Liver (tissue), 9 donors: ENCODE results near the gene WDR5. TPM values are rescaled to one million over a fixed set of nuclear protein-coding genes. Genes with fewer than 3 reads are reported as not detected.

Source experiments
- DNase-seq: peaks from one replicate; pipeline ENCODE4 v3.0.0-alpha.2; 2017; ENCODE audit warnings: low spot score
- H3K27ac ChIP-seq, 2 donors: one replicate each; pipeline ENCODE4 v1.7.0; 2013; ENCODE audit warnings: inconsistent platforms in 2 of 2, low read length in 2 of 2, control low read depth in 1 of 2, low read depth in 1 of 2, mild to moderate bottlenecking in 1 of 2
- H3K27me3 ChIP-seq, 4 donors: one replicate each; pipeline versions ENCODE4 v1.6.1 to v1.7.0; 2013; ENCODE audit warnings: low read length in 3 of 4, inconsistent platforms in 1 of 4, mild to moderate bottlenecking in 1 of 4, moderate library complexity in 1 of 4; ENCODE audit not compliant: control insufficient read depth in 4 of 4, insufficient read depth in 4 of 4
- H3K36me3 ChIP-seq, 4 donors: one replicate each; pipeline versions ENCODE4 v1.6.1 to v1.7.0; 2013; ENCODE audit warnings: low read length in 3 of 4, mild to moderate bottlenecking in 3 of 4, low read depth in 1 of 4, moderate library complexity in 1 of 4; ENCODE audit not compliant: control insufficient read depth in 4 of 4, insufficient read depth in 3 of 4
- H3K4me1 ChIP-seq, 4 donors: one replicate each; pipeline versions ENCODE4 v1.6.1 to v1.7.0; 2013; ENCODE audit warnings: low read length in 3 of 4, mild to moderate bottlenecking in 3 of 4, moderate library complexity in 1 of 4; ENCODE audit not compliant: control insufficient read depth in 4 of 4, insufficient read depth in 4 of 4
- H3K4me3 ChIP-seq, 3 donors: one replicate each; pipeline versions ENCODE4 v1.6.1 to v1.7.0; 2013; ENCODE audit warnings: low read length in 3 of 3, control low read depth in 1 of 3, low read depth in 1 of 3, mild to moderate bottlenecking in 1 of 3
- H3K9ac ChIP-seq, 2 donors: one replicate each; pipeline ENCODE4 v1.7.0; 2013; ENCODE audit warnings: low read length in 2 of 2, mild to moderate bottlenecking in 2 of 2, moderate library complexity in 2 of 2, control low read depth in 1 of 2, low read depth in 1 of 2
- H3K9me3 ChIP-seq, 4 donors: one replicate each; pipeline versions ENCODE4 v1.6.1 to v1.7.0; 2013; ENCODE audit warnings: low read length in 3 of 4; ENCODE audit not compliant: control insufficient read depth in 4 of 4
- ATF3 ChIP-seq: IDR thresholded peaks from 2 replicates; pipeline ENCODE4 v1.6.1; 2016; ENCODE audit warnings: antibody characterized with exemption
- EGR1 ChIP-seq, 2 donors: IDR thresholded peaks; 2 replicates each; pipeline ENCODE4 v1.6.1; 2016 to 2018; ENCODE audit warnings: antibody characterized with exemption in 2 of 2, low read depth in 2 of 2
- FOXA1 ChIP-seq: IDR thresholded peaks from 2 replicates; pipeline ENCODE4 v1.6.1; 2016; ENCODE audit warnings: antibody characterized with exemption
- FOXA2 ChIP-seq: IDR thresholded peaks from 2 replicates; pipeline ENCODE4 v1.6.1; 2016; ENCODE audit warnings: antibody characterized with exemption
- GABPA ChIP-seq, 2 donors: IDR thresholded peaks in 1 of 2; conservative IDR thresholded peaks in 1 of 2; 2 replicates each; pipeline ENCODE4 v1.6.1; 2016; ENCODE audit warnings: antibody characterized with exemption in 2 of 2, mild to moderate bottlenecking in 1 of 2, moderate library complexity in 1 of 2
- HNF4A ChIP-seq, 2 donors: conservative IDR thresholded peaks; 2 replicates each; pipeline ENCODE4 v1.6.1; 2016; ENCODE audit warnings: antibody characterized with exemption in 2 of 2, mild to moderate bottlenecking in 2 of 2
- HNF4G ChIP-seq: IDR thresholded peaks from 2 replicates; pipeline ENCODE4 v1.6.1; 2016; ENCODE audit warnings: antibody characterized with exemption
- JUND ChIP-seq, 2 donors: IDR thresholded peaks; 2 replicates each; pipeline ENCODE4 v1.6.1; 2016; ENCODE audit warnings: antibody characterized with exemption in 2 of 2
- MAX ChIP-seq: IDR thresholded peaks from 2 replicates; pipeline ENCODE4 v1.6.1; 2016; ENCODE audit warnings: antibody characterized with exemption
- NR2F2 ChIP-seq: IDR thresholded peaks from 2 replicates; pipeline ENCODE4 v1.6.1; 2016; ENCODE audit warnings: antibody characterized with exemption
- RAD21 ChIP-seq, 2 donors: IDR thresholded peaks; 2 replicates each; pipeline ENCODE4 v1.6.1; 2016; ENCODE audit warnings: antibody characterized with exemption in 2 of 2, mild to moderate bottlenecking in 2 of 2
- REST ChIP-seq: IDR thresholded peaks from 2 replicates; pipeline ENCODE4 v1.6.1; 2016; ENCODE audit warnings: antibody characterized with exemption, mild to moderate bottlenecking
- RXRA ChIP-seq, 2 donors: IDR thresholded peaks; 2 replicates each; pipeline ENCODE4 v1.6.1; 2017 to 2018; ENCODE audit warnings: antibody characterized with exemption in 2 of 2, mild to moderate bottlenecking in 1 of 2
- SP1 ChIP-seq: IDR thresholded peaks from 2 replicates; pipeline ENCODE4 v1.6.1; 2018; ENCODE audit warnings: antibody characterized with exemption, mild to moderate bottlenecking
- TAF1 ChIP-seq: conservative IDR thresholded peaks from 2 replicates; pipeline ENCODE4 v1.6.1; 2016; ENCODE audit warnings: antibody characterized with exemption, mild to moderate bottlenecking
- YY1 ChIP-seq: IDR thresholded peaks from 2 replicates; pipeline ENCODE4 v1.6.1; 2016; ENCODE audit warnings: antibody characterized with exemption, mild to moderate bottlenecking
- WGBS: extraction: QIAGEN DNeasy Blood & Tissue Kit; methylation state at CpG from one replicate; pipeline ENCODE4 v1.1.7; 2013; 5-methylcytosine and 5-hydroxymethylcytosine counted together
- polyA plus RNA-seq, 2 donors: library from polyadenylated mRNA; stranded (reverse) in 1 of 2; unstranded in 1 of 2; fragments of 200-250 nt in 1 of 2; fragments of >200 nt in 1 of 2; fragmentation: Nextera tagmentation in 1 of 2; extraction: Ambion mirVana in 1 of 2; gene quantifications; one replicate each; pipeline versions ENCODE4 v1.2.1 to v1.2.3, GENCODE V29; 2013 to 2015
- total RNA-seq, 2 donors: library from RNA; depleted of rRNA; stranded (reverse); fragments of >200 nt; gene quantifications; one replicate each; pipeline ENCODE4 v1.2.3, GENCODE V29; 2014
- TF ChIP-seq, protein P1 (sequence below): fragments of 150-350 bp; IDR thresholded peaks from 2 replicates; pipeline ENCODE4 v1.5.1; 2017; ENCODE audit warnings: improper control_type of control experiment, low read depth, low read length; ENCODE audit not compliant: missing input control
- TF ChIP-seq, protein P2 (sequence below): IDR thresholded peaks from 2 replicates; pipeline ENCODE4 v1.6.1; 2016; ENCODE audit warnings: antibody characterized with exemption
- donor health status: healthy.
- donor health status: healthy.
- donor health status: healthy.
- donor health status: healthy.
- donor health status: healthy.

Gene WDR5
- total and polyA plus RNA-seq, 4 donors: 11.1 to 21.6 (median 14.6) TPM

DNA sequence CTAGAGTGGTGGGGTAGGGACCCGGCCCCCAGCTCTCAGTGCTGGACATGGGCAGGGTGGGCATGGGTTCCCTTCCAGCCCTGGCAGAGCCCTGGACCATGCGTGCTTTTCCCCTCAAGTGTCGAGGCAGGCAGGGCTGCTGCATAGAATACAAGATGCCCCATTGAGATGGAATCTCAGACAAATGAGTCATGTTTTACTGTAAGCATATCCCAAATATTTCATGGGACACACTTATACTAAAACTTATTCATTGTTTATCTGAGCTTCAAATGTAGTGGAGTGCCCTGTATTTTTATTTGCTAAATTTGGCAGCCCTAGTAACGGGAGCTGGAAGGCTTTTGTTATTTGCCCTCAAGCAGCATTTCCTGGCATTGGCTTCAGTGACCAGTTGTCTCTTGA lies 31.6 kb downstream of the WDR5 start (continued):
- TF ChIP-seq, protein P1, sequence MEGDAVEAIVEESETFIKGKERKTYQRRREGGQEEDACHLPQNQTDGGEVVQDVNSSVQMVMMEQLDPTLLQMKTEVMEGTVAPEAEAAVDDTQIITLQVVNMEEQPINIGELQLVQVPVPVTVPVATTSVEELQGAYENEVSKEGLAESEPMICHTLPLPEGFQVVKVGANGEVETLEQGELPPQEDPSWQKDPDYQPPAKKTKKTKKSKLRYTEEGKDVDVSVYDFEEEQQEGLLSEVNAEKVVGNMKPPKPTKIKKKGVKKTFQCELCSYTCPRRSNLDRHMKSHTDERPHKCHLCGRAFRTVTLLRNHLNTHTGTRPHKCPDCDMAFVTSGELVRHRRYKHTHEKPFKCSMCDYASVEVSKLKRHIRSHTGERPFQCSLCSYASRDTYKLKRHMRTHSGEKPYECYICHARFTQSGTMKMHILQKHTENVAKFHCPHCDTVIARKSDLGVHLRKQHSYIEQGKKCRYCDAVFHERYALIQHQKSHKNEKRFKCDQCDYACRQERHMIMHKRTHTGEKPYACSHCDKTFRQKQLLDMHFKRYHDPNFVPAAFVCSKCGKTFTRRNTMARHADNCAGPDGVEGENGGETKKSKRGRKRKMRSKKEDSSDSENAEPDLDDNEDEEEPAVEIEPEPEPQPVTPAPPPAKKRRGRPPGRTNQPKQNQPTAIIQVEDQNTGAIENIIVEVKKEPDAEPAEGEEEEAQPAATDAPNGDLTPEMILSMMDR: no peak
- TF ChIP-seq SP1 (no peak), MAX (no peak)

- H3K9ac ChIP-seq: no peak overlapping the region
- no peaks in the 10 kb centered on the region for H3K36me3 ChIP-seq
- no peaks in the 10 kb centered on the region for H3K9me3 ChIP-seq
- DNase-seq: no peak
- H3K4me1 ChIP-seq: peaks cover 9 to 20% (median 15%) of the 10 kb centered on the region in 4 donors
- peak overlapping the region; percentile 61 to 85 for H3K27ac ChIP-seq
- no peaks in the 10 kb centered on the region for H3K27me3 ChIP-seq
- WGBS: 63% methylated on average over 11 of the region's 11 CpGs
- TF ChIP-seq, protein P2, sequence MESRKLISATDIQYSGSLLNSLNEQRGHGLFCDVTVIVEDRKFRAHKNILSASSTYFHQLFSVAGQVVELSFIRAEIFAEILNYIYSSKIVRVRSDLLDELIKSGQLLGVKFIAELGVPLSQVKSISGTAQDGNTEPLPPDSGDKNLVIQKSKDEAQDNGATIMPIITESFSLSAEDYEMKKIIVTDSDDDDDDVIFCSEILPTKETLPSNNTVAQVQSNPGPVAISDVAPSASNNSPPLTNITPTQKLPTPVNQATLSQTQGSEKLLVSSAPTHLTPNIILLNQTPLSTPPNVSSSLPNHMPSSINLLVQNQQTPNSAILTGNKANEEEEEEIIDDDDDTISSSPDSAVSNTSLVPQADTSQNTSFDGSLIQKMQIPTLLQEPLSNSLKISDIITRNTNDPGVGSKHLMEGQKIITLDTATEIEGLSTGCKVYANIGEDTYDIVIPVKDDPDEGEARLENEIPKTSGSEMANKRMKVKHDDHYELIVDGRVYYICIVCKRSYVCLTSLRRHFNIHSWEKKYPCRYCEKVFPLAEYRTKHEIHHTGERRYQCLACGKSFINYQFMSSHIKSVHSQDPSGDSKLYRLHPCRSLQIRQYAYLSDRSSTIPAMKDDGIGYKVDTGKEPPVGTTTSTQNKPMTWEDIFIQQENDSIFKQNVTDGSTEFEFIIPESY: peak; percentile 60
- no peak for TF ChIP-seq NR2F2
- TF ChIP-seq SP1: peak; percentile 32
- TF ChIP-seq JUND (IDR thresholded peaks at IDR 0.05): peak in 1 of 2 donors; percentile 21
- no peak for TF ChIP-seq HNF4G
- TF ChIP-seq FOXA1: no peak
- TF ChIP-seq, protein P1: peak; percentile 13
- TF ChIP-seq YY1: no peak
- TF ChIP-seq ATF3: no peak
- no peak for TF ChIP-seq EGR1 (IDR thresholded peaks at IDR 0.05; ENCODE audit: low read depth in 2 of 2)
- TF ChIP-seq GABPA (IDR thresholded peaks at IDR 0.05 in 1 of 2, conservative IDR thresholded peaks at IDR 0.05 in 1 of 2): peak in 1 of 2 donors; percentile 56
- no peak for TF ChIP-seq REST
- peak; percentile 55 for TF ChIP-seq MAX
- no peak for TF ChIP-seq TAF1
- TF ChIP-seq RAD21 (IDR thresholded peaks at IDR 0.05): peak in 1 of 2 donors; percentile 30
- TF ChIP-seq RXRA (IDR thresholded peaks at IDR 0.05): peak; percentile 7 to 66
- peak; percentile 12 to 45 for TF ChIP-seq HNF4A (conservative IDR thresholded peaks at IDR 0.05)
- no peak for TF ChIP-seq FOXA2
- no peak overlapping the region for H3K4me3 ChIP-seq
Observed at GRCh38 chr9:134168757-134169550, 33.1 kb downstream of the WDR5 start.
